Stromal cell of bone marrow (primary cell): ENCODE data around the gene JAK1.

ENCODE experiments used
- DNase-seq: peaks from one replicate; pipeline ENCODE4 v3.0.0-alpha.2; 2012; ENCODE audit warnings: low read depth

Gene JAK1

GRCh38 chr1:64980745-64981600, 14.6 kb upstream of the JAK1 start:
- DNase-seq = no peak

GRCh38 chr1:64979358-64979757, 13.0 kb upstream of the JAK1 start:
- DNase-seq = no peak

GRCh38 chr1:64976361-64976760, 10.0 kb upstream of the JAK1 start:
- no peak for DNase-seq

- no peak for DNase-seq
These were observed 9.4 kb upstream of the JAK1 start for GRCh38 chr1:64975740-64976139.

- no peak for DNase-seq
These were observed 8.8 kb upstream of the JAK1 start for GRCh38 chr1:64975127-64975526.

GRCh38 chr1:64974288-64974825, 8.0 kb upstream of the JAK1 start:
- DNase-seq = no peak

GRCh38 chr1:64973061-64973647, 6.8 kb upstream of the JAK1 start:
- DNase-seq = no peak

- no peak for DNase-seq
These were observed 3.1 kb upstream of the JAK1 start for GRCh38 chr1:64969305-64970046.

GRCh38 chr1:64967381-64967780, 1.0 kb upstream of the JAK1 start:
- no peak for DNase-seq

GRCh38 chr1:64965366-64966157, 787 bp downstream of the JAK1 start:
- no peak for DNase-seq

GRCh38 chr1:64963466-64963865, 2.9 kb downstream of the JAK1 start:
- no peak for DNase-seq

- no peak for DNase-seq
These were observed 3.9 kb downstream of the JAK1 start for GRCh38 chr1:64962441-64962840.

- DNase-seq = no peak
These were observed 4.4 kb downstream of the JAK1 start for GRCh38 chr1:64961923-64962322.

GRCh38 chr1:64960731-64961130, 5.6 kb downstream of the JAK1 start:
- DNase-seq = no peak

GRCh38 chr1:64959986-64960385, 6.4 kb downstream of the JAK1 start:
- no peak for DNase-seq

GRCh38 chr1:64956733-64957441, 9.5 kb downstream of the JAK1 start:
- DNase-seq = no peak

GRCh38 chr1:64956010-64956640, 10.2 kb downstream of the JAK1 start:
- no peak for DNase-seq

GRCh38 chr1:64955097-64956009, 11.0 kb downstream of the JAK1 start:
- DNase-seq = no peak

- DNase-seq = no peak
These were observed 13.1 kb downstream of the JAK1 start for GRCh38 chr1:64953241-64953640.
